HG03442 (cell line): Measurements from ENCODE around the gene CASP5.
A peak's percentile ranks its signal among the peaks of the same experiment; 100 is the strongest.

Experiments used
- ATAC-seq: cut with Tn5 transposase; IDR thresholded peaks from one replicate; pipeline ENCODE4 v1.9.1; 2021; ENCODE audit warnings: mild to moderate bottlenecking, moderate library complexity; ENCODE audit not compliant: unreplicated experiment

The CASP5 gene

DNA sequence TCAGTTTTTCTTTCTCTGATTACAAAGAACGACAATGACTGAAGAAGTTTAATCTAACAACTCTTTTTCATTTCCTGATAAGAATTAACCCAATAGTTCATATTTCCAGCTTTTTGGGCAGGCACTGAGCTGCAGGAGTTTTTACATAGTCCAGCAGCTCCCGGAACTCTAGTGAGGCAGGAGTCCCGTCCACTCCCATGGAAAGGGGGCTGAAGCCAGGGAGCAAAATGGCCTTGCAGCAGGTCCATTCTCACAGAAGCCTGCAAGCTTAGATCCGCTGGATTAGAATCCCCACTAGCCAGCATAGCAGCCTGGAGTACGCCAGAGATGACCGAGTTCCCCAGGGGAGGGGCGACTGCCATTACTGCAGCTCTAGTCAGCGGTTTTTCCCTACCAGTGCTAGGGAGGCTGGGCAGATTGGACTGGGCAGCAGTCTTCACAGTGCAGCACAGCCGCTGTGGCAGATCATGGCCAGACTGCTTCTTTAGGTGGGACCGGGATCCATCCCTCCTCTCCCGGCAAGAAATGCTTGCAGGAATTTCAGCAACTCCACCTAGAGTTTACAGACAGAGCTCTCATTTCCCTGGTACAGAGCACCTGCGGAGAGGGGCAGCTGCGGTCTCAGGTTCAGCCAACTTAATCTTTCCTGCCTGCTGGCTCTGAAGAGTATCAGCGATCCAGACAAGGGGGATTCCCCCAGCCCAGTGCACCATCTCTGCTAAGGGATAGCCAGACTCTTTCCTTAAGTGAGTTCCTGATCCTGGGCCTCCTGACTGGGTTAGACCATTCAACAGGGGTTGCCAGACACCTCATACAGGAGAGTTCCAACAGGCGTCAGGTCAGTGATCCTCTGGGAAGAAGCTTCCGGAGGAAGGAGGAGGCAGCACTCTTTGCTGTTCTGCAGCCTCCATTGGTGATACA is 53.9 kb downstream of the CASP5 start:
- ATAC-seq, result no peak

DNA sequence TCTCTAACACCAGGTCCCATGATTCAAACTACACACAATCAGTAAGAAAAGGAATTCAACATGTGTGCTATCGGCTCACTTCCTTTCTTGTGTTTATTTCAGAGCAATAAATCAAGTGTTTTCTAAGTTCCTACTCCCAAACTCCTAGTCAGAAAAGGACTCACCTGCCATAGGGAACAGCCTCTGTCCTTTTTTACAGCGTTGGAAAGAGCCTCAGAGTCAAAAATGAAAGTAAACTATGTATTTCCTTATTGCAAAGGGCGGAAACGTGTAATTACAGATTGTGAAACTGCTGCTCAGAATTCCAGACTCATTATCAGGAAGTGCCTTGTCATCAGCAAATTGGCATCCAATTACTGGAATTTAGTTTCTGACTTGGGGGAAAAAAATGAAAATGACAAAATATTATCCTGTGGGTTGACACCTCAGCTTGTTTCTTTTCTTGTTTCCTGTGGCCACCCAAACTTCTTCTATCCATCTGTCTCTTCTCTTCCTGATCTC is 54.6 kb downstream of the CASP5 start, which contains the start of gene CASP4:
Gene CASP4, minus strand, starts transcription at position 220 of the 501 bp plus-strand sequence. Its CDS starts 49 bp downstream, at position 171.
- ATAC-seq, result peak; percentile 87

DNA sequence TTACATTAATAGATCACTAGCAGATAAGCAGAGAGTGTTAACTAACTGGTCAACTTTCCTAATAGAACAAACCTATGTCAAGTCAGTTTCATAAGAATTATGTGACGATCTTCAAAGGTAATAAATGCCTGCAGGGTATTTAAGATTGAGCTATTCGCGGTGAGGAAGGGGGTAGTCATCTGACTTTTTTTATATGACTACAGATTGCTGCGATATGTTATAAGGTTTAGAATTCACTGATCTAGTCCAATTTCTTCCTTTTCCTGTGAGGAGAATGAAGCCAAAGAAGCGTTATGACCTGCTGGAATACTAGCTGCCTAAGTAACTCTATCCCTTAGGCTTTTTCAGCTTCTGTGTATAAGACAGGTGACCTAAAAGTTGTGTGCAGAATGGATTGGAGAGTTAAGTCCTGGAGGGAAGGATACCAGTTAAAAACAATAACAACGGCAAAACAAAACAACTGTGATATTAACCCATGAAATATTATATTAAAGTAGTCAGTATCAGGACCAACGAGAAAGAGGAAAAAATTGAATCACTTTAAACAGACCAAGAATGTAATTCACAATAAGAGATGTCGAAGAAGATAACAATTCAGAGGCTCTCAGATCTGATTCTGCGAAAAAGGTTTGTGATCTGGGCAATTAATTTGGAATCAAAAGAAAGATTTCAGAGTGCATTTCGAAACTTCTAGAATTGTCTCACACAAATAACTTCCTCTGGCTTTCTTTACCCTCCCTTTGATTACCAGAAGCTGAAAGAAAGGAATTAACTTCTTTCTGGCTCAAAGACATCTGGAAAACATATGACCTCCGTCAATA is 55.2 kb downstream of the CASP5 start:
- ATAC-seq, result no peak

DNA sequence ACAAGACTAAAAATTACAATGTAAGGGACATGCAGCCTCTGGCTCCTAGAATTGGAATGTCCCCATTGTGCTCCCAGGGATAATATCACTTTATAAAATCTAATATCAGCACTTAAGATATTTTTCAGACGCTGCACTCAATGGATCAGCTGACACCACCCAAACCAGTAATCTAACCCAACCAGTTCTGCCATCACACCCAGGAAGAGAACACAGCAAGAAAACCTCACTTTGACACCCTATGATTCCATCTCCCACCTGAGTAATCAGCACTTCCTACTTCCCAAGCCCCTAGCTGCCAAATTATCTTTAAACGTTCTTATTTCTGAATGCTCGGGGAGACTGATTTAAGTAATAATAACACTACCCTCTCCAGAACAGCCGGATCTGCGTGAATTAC is 57.2 kb downstream of the CASP5 start:
- no peak for ATAC-seq

DNA sequence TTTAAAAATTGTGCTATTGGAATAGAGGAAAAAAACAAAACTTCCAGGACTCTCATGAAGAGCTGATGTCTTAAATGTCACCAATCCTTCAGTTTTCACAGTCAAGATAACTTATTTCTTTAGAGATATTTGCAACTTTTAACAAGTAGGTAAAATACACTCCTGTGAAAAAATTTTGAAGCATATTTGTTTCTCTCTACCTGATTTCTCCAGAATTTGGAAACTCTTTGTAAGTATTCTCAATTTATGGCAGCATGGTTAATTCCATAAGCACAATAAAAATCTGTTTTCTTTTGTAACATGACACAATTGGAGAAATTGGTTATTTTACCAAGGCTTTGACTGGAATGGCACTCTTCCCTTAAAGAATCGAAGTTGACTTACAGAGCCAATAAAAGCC is 58.7 kb downstream of the CASP5 start:
- ATAC-seq, result no peak

DNA sequence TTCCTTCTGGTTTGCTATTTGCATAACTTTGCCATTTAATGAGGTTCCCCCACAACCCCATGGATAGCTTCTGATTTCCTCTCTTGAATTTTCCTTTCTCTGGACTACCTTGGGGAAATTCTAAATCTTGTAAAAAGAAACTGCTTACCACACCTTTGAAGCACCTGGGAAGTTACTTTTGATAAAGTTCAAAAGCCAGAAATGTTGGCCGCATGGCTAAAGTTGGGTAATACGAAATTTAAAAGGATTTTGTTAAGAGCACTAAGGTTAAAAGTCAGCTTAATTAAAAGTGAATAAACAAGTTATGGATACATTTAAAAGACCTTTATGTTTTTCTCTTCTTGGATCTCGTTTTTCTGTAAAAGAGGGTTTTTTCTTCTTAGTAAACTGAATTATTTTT is 60.1 kb downstream of the CASP5 start:
- ATAC-seq, result no peak

DNA sequence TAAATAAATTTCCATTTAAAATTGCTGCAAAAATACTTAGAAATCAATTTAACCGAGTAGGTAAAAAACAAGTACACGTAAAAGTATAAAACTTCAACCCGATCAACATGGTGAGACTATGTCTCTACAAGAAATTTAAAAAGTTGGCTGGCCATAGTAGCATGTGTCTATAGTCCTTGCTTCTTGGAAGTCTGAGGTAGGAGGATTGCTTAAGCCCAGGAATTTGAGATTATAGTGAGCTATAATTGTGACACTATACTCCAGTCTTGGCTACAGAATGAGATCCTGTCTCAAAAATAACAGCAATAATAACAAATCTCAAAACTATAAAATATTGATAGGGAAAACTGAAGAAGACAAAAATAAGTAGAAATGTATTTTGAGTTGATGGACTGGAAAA is 65.7 kb downstream of the CASP5 start:
- no peak for ATAC-seq

DNA sequence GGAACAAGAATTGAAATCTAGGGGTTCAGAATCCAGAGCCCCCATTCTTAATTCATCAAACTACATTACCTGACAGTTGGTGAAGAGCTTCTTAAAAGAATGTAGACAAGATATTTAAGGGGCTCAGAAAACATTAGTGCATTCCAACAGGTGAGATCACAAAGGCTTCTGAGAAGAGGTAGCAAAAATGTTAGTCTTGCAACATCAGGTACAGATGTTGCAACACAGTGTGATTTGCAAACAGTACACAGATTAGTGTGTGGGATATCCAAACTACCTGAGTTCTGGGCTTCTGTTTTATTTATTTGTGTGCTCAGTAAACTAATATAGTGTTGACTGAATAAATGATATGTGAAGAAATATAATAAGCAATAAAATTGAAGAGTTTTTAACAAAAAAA is 66.4 kb downstream of the CASP5 start:
- ATAC-seq, result no peak

DNA sequence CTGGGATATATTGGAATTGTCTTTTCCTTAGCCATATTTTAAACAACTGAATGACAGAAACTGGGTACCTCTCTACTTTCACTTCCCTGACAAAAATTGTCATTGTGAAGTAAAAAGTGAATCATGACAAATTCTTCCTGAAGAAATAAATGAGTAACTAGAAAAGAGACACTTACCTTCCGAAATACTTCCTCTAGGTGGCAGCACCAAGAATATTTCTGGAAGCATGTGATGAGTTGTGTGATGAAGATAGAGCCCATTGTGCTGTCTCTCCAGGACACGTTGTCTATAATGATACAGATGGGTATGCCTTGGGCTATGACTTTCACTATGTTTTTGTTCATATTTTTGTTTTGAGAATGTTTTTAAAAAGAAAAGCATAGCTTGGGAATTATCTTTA is 76.1 kb downstream of the CASP5 start:
- peak; percentile 98 for ATAC-seq
